Motor neuron (in vitro differentiated cells): Measurements from ENCODE around the gene HLA-DMA. TPM values are rescaled to one million over a fixed set of nuclear protein-coding genes. Genes with fewer than 3 reads are reported as not detected.
A peak's percentile ranks its signal among the peaks of the same experiment; 100 is the strongest.

ENCODE experiments used
- ATAC-seq, 8 experiments: fragments of 200-7000 bp; cut with Tn5 transposase; replicated peaks in 6 of 8; 2 replicates each; pipeline ENCODE4 v1.8.0; 2021; ENCODE audit warnings: mild to moderate bottlenecking in 8 of 8, moderate library complexity in 8 of 8
- H3K27ac ChIP-seq, 2 donors: fragments of 250-450 bp; sonication (Bioruptor Pico); 2 replicates each; pipeline ENCODE4 v1.9.0; 2021; ENCODE audit warnings: antibody characterized with exemption in 2 of 2, mild to moderate bottlenecking in 2 of 2, moderate library complexity in 1 of 2
- H3K4me1 ChIP-seq, 2 donors: fragments of 250-450 bp; sonication (Bioruptor Pico); replicated peaks in 1 of 2; 2 replicates each; pipeline ENCODE4 v1.6.1; 2021; ENCODE audit warnings: antibody characterized with exemption in 2 of 2, mild to moderate bottlenecking in 2 of 2, moderate library complexity in 1 of 2
- H3K4me3 ChIP-seq, 5 donors: fragments of 250-450 bp; sonication (Bioruptor Pico); 2 replicates each; pipeline ENCODE4 v1.9.0; 2021; ENCODE audit warnings: antibody characterized with exemption in 5 of 5, mild to moderate bottlenecking in 5 of 5, moderate library complexity in 4 of 5
- WGBS, 10 experiments: fragments of 450-650 bp; shearing (Covaris generic); methylation state at CpG; one replicate each; pipeline ENCODE4 v1.0.0; 2022; 5-methylcytosine and 5-hydroxymethylcytosine counted together
- in situ Hi-C, 9 experiments: fragments of 400-800 bp; cut with MboI; loops; one replicate each; pipeline ENCODE4 v1.15.0; 2021; ENCODE audit warnings: low sequenced_read_pairs in 9 of 9, low pct_unique_long_range_greater_than_20kb in 2 of 9; ENCODE audit not compliant: unreplicated experiment in 9 of 9
- total RNA-seq, 8 experiments: library from RNA; unstranded; fragments of 300-600 nt; gene quantifications; 2 replicates each; pipeline versions ENCODE4 v1.2.3 to v1.2.4, GENCODE V29; 2022

The HLA-DMA gene
- total RNA-seq, 8 experiments from 2014 or later: 0.46 to 6.1 (median 1.3) TPM

GRCh38 chr6:32962213-32962826 is 9.4 kb upstream of the HLA-DMA start:
- peak in 3 of 8 experiments; percentile 37 to 59 (median 50) for ATAC-seq
- Histone ChIP-seq H3K27ac (no peak overlapping the region), H3K4me1 (peaks cover 3 to 6% of the 10 kb centered on the region in 2 donors), H3K4me3 (no peak overlapping the region)
- in situ Hi-C loops: no loop called here
- WGBS, 10 experiments: 0 to 100% (median 69%) methylated on average over 1 of the region's 1 CpG; no CpG with 5 or more reads in 2 of the 10 experiments

DNA sequence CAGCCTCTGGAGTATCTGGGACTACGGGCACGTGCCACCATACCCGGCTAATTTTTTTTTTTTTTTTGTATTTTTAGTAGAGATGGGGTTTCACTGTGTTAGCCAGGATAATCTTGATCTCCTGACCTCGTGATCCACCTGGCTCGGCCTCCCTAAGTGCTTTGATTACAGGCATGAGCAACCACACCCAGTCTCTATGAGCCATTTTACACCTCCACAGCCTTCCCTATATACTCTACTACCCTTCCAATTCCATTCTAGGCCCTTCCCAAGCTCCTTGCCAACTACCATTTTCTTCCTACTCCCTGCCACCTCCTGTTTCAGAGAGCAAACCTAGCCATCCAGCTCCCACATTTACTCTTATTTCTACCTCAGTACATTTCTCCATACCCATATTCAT is 7.7 kb upstream of the HLA-DMA start:
- WGBS, 10 experiments: 80 to 100% (median 93%) methylated on average over 1 to 5 of the region's 5 CpGs; no CpG with 5 or more reads in 1 of the 10 experiments
- H3K27ac ChIP-seq: no peak overlapping the region
- no peaks in the 10 kb centered on the region for H3K4me1 ChIP-seq
- no peak for ATAC-seq
- no peak overlapping the region for H3K4me3 ChIP-seq
- in situ Hi-C loops: no loop called here

DNA sequence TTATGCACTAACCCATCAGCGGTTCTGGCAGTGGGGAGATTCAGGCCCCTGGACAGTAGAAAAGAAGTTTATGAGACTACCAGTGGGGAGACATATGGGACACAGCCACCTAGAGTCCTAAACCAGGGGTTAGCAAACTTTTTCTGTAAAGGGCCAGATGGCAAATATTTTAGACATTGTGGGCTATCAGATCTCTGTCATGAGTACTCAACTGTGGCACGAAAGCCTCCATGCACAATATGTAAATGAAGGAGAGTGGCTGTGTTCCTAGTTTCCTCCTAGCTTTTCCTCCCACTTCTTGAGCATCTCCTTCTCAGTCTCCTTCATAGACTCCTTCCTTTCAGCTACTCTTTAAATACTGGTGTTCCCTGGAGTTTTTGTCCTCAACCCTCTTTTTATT is 3.3 kb upstream of the HLA-DMA start:
- in situ Hi-C loops: loop anchor here in 1 of 9 experiments (10.0 kb wide), 1 partner anchor 71 kb away; no protein-coding TSS in a partner anchor
- H3K4me3 ChIP-seq: no peak overlapping the region
- H3K27ac ChIP-seq: no peak overlapping the region
- no peaks in the 10 kb centered on the region for H3K4me1 ChIP-seq
- 37 to 100% (median 48%) methylated on average over 1 to 2 of the region's 2 CpGs; no CpG with 5 or more reads in 3 of the 10 experiments for WGBS, 10 experiments
- no peak for ATAC-seq

DNA sequence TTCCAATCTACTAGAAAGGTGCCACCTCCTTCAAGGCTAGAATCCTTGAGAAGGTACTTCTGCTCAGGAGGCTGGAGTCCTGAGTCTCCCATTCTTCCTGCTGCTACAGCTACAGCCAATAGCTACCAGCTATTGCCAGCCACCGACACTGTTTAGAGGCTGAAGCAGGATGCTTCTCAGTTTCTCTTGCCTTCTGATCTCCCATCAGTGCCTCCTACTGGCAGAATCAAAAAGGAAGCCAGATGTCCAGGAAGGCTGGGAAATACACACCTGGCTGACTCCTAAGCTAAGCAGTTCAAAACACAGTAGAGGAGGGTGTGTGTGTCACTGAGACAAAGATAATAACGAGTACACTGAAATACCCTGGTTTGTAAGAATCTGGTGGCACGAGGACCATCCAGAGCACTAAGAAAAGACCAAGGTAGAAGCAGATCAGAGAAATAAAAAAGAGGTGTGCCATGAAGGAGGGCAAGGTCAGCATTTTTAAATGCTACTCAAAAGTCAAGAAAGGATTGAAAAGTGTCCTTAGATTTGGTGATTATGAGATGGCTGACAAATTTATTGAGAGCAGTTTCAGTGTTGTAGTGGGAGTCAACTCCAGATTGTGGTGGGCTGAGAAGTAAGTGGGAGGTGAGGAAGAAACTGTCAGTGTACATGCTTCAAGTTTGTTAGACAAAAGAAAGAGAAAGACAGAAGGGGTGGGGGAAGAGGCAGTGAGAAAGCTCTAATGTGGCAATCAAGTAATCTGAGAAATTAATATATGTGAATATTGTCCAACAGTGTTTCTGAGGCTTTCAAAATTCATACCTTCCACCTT is 2.3 kb upstream of the HLA-DMA start:
- 19 to 100% (median 41%) methylated on average over 1 to 3 of the region's 3 CpGs; no CpG with 5 or more reads in 2 of the 10 experiments for WGBS, 10 experiments
- Histone ChIP-seq H3K4me3 (no peak overlapping the region), H3K27ac (no peak overlapping the region), H3K4me1 (no peaks in the 10 kb centered on the region)
- ATAC-seq: peak in 1 of 8 experiments; percentile 5
- in situ Hi-C loops: loop anchor here in 1 of 9 experiments (10.0 kb wide), 1 partner anchor 70 kb away; no protein-coding TSS in a partner anchor

DNA sequence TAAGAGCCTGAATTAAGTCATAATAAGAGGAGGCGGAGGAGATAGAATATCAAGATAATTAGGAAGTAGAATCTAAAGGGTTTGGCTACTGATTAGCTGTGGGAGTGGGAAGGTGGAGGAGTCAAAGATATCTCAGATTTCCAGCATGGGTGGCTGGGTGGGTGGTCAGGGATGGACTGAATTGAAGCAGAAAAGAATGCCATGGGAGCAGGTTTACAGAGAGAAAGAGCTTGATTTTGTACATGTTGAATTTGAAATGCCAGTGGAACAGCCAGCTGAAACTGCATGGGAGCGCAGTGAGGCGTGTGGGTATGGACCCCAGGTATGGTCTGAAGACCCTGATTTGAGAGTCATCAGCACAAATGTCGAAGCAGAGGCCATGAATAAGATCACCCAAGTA is 1.4 kb upstream of the HLA-DMA start:
- H3K27ac ChIP-seq: no peak overlapping the region

DNA sequence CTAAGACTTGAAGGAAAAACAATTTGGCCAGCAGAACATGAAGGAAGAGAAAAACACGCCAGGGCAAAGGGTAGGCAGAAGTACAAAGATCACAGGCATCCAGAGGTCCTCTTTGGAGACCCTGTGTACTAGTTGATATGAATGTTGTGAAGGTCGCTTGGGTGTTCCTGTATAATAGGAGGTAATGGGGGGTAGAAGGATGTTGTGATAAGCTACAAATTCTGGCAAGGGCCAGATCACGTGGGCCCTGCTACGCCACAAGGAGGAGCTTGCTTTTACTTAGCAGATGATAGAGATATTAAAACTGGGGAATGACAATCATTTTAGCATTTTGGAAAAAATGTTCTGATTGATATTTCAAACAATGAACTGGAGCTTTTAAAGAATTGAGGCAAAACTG is 878 bp upstream of the HLA-DMA start:
- no peak overlapping the region for H3K4me3 ChIP-seq
- no peak for ATAC-seq
- in situ Hi-C loops: loop anchor here in 1 of 9 experiments (10.0 kb wide), 1 partner anchor 69 kb away; no protein-coding TSS in a partner anchor
- WGBS, 10 experiments: 55 to 100% (median 73%) methylated on average over 1 to 4 of the region's 4 CpGs; no CpG with 5 or more reads in 1 of the 10 experiments
- no peaks in the 10 kb centered on the region for H3K4me1 ChIP-seq
- H3K27ac ChIP-seq: no peak overlapping the region

More for the DNA sequence above, 1.4 kb upstream of the HLA-DMA start:
- no peak for ATAC-seq
- WGBS, 10 experiments: 0 to 90% (median 67%) methylated on average over 1 to 4 of the region's 4 CpGs; no CpG with 5 or more reads in 1 of the 10 experiments
- Histone ChIP-seq H3K4me1 (no peaks in the 10 kb centered on the region), H3K4me3 (no peak overlapping the region)
- in situ Hi-C loops: loop anchor here in 1 of 9 experiments (10.0 kb wide), 1 partner anchor 69 kb away; no protein-coding TSS in a partner anchor

GRCh38 chr6:32950449-32950848 is 2.4 kb downstream of the HLA-DMA start:
- ATAC-seq: no peak
- Histone ChIP-seq H3K4me1 (no peaks in the 10 kb centered on the region), H3K4me3 (no peak overlapping the region), H3K27ac (no peak overlapping the region)
- WGBS, 10 experiments: 63 to 100% (median 81%) methylated on average over 1 to 6 of the region's 8 CpGs; no CpG with 5 or more reads in 4 of the 10 experiments
- in situ Hi-C loops: loop anchor here in 1 of 9 experiments (10.0 kb wide), 1 partner anchor 66 kb away; no protein-coding TSS in a partner anchor

DNA sequence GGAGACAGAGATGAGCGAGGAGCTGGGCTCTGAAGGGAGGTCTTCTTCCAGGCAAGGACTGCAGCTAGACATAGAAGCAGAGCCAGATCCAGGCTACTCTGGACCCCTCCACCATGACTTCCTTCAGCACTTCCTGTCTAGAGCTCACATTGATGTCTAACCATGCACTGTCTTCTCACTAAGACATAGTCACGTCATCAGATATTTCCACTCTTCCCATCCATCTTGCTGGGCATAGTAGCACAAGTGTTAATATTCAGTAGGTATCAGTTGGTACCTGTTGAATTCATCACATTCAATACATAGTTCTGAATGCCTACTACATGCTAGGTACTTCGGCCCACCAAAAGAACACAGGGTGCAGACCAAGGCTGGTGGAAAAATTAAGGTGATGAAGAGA is 2.9 kb downstream of the HLA-DMA start:
- no peak overlapping the region for H3K4me3 ChIP-seq
- WGBS, 10 experiments: 33 to 100% (median 67%) methylated on average over 1 to 3 of the region's 3 CpGs; no CpG with 5 or more reads in 3 of the 10 experiments
- H3K4me1 ChIP-seq: no peaks in the 10 kb centered on the region
- in situ Hi-C loops: loop anchor here in 1 of 9 experiments (10.0 kb wide), 1 partner anchor 65 kb away; no protein-coding TSS in a partner anchor
- H3K27ac ChIP-seq: no peak overlapping the region
- no peak for ATAC-seq

- H3K4me1 ChIP-seq: no peaks in the 10 kb centered on the region
- H3K4me3 ChIP-seq: no peak overlapping the region
- H3K27ac ChIP-seq: no peak overlapping the region
- in situ Hi-C loops: loop anchor here in 1 of 9 experiments (10.0 kb wide), 1 partner anchor 64 kb away; no protein-coding TSS in a partner anchor
- 70 to 100% (median 82%) methylated on average over 2 to 3 of the region's 9 CpGs; no CpG with 5 or more reads in 6 of the 10 experiments for WGBS, 10 experiments
- no peak for ATAC-seq
These were observed 3.8 kb downstream of the HLA-DMA start for GRCh38 chr6:32949113-32949512.

GRCh38 chr6:32947552-32948465 is 5.1 kb downstream of the HLA-DMA start:
- no peak overlapping the region for H3K4me3 ChIP-seq
- WGBS, 10 experiments: 21 to 81% (median 61%) methylated on average over 3 to 10 of the region's 11 CpGs; no CpG with 5 or more reads in 1 of the 10 experiments
- peak; percentile 53 to 96 (median 74) for ATAC-seq
- no peaks in the 10 kb centered on the region for H3K4me1 ChIP-seq
- H3K27ac ChIP-seq: no peak overlapping the region
- in situ Hi-C loops: loop anchor here in 1 of 9 experiments (10.0 kb wide), 1 partner anchor 63 kb away; no protein-coding TSS in a partner anchor

- Histone ChIP-seq H3K4me3 (no peak overlapping the region), H3K4me1 (no peaks in the 10 kb centered on the region), H3K27ac (no peak overlapping the region)
- in situ Hi-C loops: loop anchor here in 1 of 9 experiments (10.0 kb wide), 1 partner anchor 62 kb away; no protein-coding TSS in a partner anchor
- no peak for ATAC-seq
These were observed 6.0 kb downstream of the HLA-DMA start for GRCh38 chr6:32946893-32947292.

DNA sequence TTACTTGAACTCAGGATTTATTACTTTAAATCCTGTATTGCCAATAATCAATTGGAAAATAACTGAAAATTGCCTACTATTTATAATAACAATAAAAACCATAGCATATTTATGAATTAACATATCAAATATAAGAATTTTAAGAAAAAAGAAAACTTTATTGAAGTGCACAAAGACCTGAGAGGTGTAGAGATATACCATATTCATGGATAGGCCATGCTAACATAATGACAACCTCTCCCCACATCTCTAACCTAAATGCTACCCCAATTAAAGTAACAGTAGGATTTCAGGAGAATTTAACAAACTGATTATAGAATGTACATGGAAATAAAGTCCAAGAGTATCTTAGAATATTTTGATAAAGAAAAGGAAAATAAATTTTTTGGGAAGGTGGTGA is 6.9 kb downstream of the HLA-DMA start:
- H3K4me1 ChIP-seq: no peaks in the 10 kb centered on the region
- ATAC-seq: no peak
- H3K4me3 ChIP-seq: no peak overlapping the region
- H3K27ac ChIP-seq: no peak overlapping the region
- in situ Hi-C loops: loop anchor here in 1 of 9 experiments (10.0 kb wide), 1 partner anchor 61 kb away; no protein-coding TSS in a partner anchor
